Measurements from ENCODE around the gene SLC26A6.

DNA sequence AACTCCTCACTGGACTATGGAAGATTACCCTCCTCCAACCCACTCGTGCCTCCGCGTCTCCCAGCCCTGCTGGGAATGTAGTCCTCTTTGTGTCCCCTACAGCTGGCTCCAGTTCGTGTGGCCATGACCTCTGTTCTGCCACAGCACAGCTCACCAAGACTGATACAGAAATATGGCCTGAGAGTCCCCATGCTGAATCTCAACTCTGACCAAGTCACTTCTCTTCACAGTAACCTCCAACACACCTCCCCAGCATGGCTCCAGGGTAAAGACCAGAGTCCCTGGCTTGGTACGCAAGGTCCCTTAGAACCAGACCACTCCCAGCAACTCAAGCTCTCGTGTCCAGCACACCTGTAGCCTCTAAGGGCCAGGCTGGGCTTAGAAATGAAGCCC is 37.9 kb downstream of the SLC26A6 start:
- no peak for TF ChIP-seq ZFP3 (CRISPR knock-in tag; IDR thresholded peaks at IDR 0.05)
- TF ChIP-seq, protein P1, sequence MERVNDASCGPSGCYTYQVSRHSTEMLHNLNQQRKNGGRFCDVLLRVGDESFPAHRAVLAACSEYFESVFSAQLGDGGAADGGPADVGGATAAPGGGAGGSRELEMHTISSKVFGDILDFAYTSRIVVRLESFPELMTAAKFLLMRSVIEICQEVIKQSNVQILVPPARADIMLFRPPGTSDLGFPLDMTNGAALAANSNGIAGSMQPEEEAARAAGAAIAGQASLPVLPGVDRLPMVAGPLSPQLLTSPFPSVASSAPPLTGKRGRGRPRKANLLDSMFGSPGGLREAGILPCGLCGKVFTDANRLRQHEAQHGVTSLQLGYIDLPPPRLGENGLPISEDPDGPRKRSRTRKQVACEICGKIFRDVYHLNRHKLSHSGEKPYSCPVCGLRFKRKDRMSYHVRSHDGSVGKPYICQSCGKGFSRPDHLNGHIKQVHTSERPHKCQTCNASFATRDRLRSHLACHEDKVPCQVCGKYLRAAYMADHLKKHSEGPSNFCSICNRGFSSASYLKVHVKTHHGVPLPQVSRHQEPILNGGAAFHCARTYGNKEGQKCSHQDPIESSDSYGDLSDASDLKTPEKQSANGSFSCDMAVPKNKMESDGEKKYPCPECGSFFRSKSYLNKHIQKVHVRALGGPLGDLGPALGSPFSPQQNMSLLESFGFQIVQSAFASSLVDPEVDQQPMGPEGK (CRISPR knock-in tag; IDR thresholded peaks at IDR 0.05; ENCODE audit: borderline replicate concordance) = no peak
- TF ChIP-seq ZNF8 (CRISPR knock-in tag; IDR thresholded peaks at IDR 0.05) = no peak
- TF ChIP-seq ZNF565 (CRISPR knock-in tag; conservative IDR thresholded peaks at IDR 0.05; ENCODE audit: low read depth) = no peak
- TF ChIP-seq, protein P2, sequence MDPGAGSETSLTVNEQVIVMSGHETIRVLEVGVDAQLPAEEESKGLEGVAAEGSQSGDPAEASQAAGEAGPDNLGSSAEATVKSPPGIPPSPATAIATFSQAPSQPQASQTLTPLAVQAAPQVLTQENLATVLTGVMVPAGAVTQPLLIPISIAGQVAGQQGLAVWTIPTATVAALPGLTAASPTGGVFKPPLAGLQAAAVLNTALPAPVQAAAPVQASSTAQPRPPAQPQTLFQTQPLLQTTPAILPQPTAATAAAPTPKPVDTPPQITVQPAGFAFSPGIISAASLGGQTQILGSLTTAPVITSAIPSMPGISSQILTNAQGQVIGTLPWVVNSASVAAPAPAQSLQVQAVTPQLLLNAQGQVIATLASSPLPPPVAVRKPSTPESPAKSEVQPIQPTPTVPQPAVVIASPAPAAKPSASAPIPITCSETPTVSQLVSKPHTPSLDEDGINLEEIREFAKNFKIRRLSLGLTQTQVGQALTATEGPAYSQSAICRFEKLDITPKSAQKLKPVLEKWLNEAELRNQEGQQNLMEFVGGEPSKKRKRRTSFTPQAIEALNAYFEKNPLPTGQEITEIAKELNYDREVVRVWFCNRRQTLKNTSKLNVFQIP (CRISPR knock-in tag; IDR thresholded peaks at IDR 0.05; ENCODE audit: borderline replicate concordance, low read depth) = no peak
- TF ChIP-seq RARB (CRISPR knock-in tag; IDR thresholded peaks at IDR 0.05) = no peak
- TF ChIP-seq TCF4 (CRISPR knock-in tag; IDR thresholded peaks at IDR 0.05; ENCODE audit: borderline replicate concordance) = no peak
- TF ChIP-seq ARNTL (CRISPR knock-in tag; IDR thresholded peaks at IDR 0.05; ENCODE audit: borderline replicate concordance, low read depth) = no peak
- no peak for TF ChIP-seq ZFP30 (CRISPR knock-in tag; IDR thresholded peaks at IDR 0.05)
- TF ChIP-seq TOX (CRISPR knock-in tag; IDR thresholded peaks at IDR 0.05; ENCODE audit: borderline replicate concordance) = no peak
- TF ChIP-seq GLIS3 (CRISPR knock-in tag; IDR thresholded peaks at IDR 0.05) = no peak
- TF ChIP-seq ZC3H10 (CRISPR knock-in tag; IDR thresholded peaks at IDR 0.05) = no peak
